IPS DF 4.7 (cell line): ENCODE data around the gene NPHP3.
"Not testable (repeated sequence)": the region's sequence is repeated elsewhere in the genome, so short reads cannot be mapped to it uniquely, and the experiment has no call there.

ENCODE experiments used
- DNase-seq: peaks from one replicate; pipeline ENCODE4 v3.0.0-alpha.2; 2013; ENCODE audit warnings: low spot score; ENCODE audit errors: extremely low read depth

Gene NPHP3

DNA sequence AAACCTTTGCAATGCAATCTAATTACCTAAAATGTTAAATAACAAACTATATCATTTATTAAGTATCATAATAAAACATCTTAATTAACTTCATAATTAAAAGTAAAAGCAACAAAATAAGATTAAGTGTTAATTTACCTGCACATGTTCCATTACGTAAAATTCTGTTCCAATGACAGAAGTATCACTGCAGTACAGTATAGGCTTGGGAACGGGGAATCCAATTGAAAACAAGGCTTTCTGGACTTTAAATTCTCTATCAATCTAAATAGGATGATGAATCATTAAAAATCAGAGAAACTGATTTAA is 79.7 kb downstream of the NPHP3 start:
- no peak for DNase-seq

DNA sequence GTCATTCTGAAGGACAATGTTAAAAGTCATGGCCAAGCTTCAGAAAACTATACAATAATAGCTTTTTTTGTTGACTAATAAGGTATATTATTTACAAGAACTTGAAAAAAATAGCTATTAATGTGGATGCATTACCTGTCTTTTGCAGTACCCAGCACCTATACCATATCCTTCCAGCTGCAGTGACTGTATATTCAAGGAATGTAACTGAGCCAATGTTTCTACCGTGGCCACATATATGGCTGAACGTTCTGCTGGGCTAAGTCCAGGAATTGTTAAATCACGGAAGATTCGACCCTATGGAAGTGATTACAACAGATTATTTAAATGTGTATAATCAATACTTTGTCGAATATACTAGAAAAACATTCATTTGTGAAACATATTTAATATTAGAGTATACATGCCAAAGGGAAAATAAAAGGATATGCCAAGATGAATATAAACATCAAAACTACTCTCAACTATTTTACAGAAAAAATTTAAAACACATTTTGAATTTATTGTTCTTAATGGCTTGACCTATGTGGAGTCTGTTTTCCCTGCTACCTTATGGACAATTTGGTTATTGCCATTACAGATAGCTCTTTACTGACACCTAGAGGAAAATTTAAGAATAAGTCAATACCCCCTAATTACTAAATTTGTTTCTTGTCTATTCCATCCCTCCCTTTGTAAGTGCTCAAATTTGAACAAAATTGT is 80.2 kb downstream of the NPHP3 start:
- no peak for DNase-seq

DNA sequence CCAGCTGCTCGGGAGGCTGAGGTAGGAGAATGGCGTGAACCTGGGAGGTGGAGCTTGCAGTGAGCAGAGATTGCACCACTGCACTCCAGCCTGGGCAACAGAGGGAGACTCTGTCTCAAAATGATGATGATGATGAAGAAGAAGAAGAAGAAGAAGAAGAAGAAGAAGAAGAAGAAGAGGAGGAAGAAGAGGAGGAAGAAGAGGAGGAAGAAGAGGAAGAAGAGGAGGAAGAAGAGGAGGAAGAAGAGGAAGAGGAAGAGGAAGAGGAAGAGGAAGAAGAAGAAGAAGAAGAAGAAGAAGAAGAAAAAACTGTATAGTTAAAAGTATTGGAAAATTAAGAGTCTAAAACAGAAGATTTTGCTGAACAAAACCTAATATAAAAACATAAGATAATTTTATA is 80.8 kb downstream of the NPHP3 start:
- not testable (repeated sequence) for DNase-seq

DNA sequence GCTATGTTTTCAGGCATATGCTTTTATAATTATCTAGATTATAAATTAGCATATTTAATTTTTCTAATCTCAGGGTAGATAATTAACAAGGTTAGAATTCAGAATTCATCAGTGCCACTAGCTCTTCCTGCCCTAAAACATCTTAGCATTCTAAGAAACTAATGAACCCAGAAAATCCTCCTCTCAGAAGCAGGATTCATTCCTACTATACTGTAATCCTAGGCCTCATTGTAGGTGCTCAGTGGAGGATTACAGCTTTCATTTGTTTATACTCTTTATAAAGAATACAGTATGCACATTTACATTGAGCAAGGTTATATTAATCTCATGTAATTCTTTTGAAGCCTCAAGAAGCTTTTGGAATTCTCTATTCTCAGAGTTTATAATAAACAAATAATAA is 83.5 kb downstream of the NPHP3 start:
- no peak for DNase-seq

DNA sequence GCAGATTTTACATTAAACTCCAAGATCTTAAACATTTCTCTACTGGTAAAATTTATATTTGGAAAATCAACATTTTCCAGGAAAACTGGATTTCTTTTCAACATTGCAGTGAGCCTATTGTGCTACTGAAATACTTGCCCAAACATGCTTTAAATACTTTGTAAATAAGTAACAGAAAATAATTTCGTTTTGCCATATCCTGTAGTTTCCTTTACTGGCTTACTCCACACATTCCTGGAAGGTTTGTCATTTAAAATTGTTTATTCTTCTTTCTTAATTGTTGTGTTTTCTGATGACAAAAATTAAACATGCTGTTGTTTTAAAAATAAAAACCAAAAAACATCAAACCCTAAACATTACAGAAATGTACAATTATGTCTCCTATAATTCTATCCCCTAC is 84.6 kb downstream of the NPHP3 start:
- no peak for DNase-seq

DNA sequence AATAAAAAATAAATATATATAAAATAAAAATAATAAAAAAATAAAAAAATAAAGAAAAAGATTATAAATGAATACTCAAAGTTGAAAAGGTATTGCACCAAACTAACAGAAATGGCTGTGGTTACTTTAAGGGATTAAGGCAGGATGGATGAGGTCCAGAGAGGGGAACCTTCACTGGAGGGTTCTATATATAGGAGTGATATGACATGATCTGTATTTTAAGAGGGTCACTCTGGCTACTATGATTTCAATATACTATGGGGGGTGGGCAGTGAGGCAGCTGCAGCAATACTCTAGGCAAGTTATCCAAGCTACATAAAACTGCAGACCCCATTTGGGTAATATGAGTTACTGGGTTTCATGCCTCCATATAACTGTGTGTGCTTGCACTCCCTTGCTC is 87.2 kb downstream of the NPHP3 start:
- no peak for DNase-seq
